Mucosa of descending colon (tissue), 3 donors: Measurements from ENCODE around the gene MT2A. TPM values are rescaled to one million over a fixed set of nuclear protein-coding genes. Genes with fewer than 3 reads are reported as not detected.

Experiments used
- ATAC-seq: fragments of 200-7000 bp; cut with Tn5 transposase; one replicate; pipeline ENCODE4 v1.9.1; 2020; ENCODE audit warnings: mild to moderate bottlenecking, moderate library complexity
- DNase-seq, 3 donors: peaks; one replicate each; pipeline ENCODE4 v3.0.0-alpha.2; 2020
- H3K36me3 ChIP-seq: fragments of 200-600 bp; one replicate; pipeline ENCODE4 v1.8.0; 2021; ENCODE audit warnings: low read depth, mild to moderate bottlenecking
- H3K4me1 ChIP-seq: fragments of 200-600 bp; one replicate; pipeline ENCODE4 v1.8.0; 2021; ENCODE audit warnings: low read depth, mild to moderate bottlenecking
- H3K4me3 ChIP-seq: fragments of 200-600 bp; one replicate; pipeline ENCODE4 v1.8.0; 2021; ENCODE audit warnings: mild to moderate bottlenecking
- H3K9me3 ChIP-seq: fragments of 200-600 bp; one replicate; pipeline ENCODE4 v1.8.0; 2021; ENCODE audit warnings: mild to moderate bottlenecking
- CTCF ChIP-seq: fragments of 200-600 bp; IDR thresholded peaks from one replicate; pipeline ENCODE4 v1.8.0; 2022; ENCODE audit warnings: antibody characterized with exemption, mild to moderate bottlenecking
- intact Hi-C, 2 donors: fragments of 100-400 bp; cut with DNase I in 1 of 2; cut with micrococcal nuclease in 1 of 2; formaldehyde crosslinking; loops; one replicate each; pipeline versions ENCODE4 v1.11.0 to v1.11.1; 2022; cut with DNase I, micrococcal nuclease
- total RNA-seq, 3 donors: library from RNA; stranded (reverse); fragmentation: NEBNext Ultra II Directional in 2 of 3; extraction: Animal tissue kit (Norgen Biotek cat#: 25700) in 2 of 3; gene quantifications; one replicate each; pipeline versions ENCODE4 v1.2.1 to v1.2.4, GENCODE V29; 2021 to 2023
- donor health status: DM: no; HTN: no; CAD: no; lungs with moderate emphysema.
- donor health status: DM: no; HTN: no; CAD: no.
- donor health status: DM: no; HTN: yes; CAD: no.

The MT2A gene
- total RNA-seq, 3 donors from 2014 or later = 100.0 to 211 (median 206) TPM

DNA sequence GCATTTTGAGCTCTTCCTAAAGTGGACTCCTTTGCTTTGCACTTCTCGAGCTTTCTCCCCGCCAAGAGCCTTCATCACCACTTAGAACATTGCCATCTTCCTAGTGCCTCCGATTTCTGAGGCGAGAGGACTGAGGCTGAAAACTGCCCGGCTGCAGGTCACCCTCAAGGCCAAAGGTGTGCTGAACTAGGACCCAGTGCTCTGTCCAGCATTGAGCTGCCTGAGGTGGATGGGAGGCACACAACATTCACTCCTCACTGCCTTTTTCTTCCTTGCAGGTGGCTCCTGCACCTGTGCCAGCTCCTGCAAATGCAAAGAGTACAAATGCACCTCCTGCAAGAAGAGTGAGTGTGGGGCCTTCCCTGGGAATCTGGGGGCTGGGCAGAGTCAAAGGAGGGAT lies 35.4 kb downstream of the MT2A start:
- no peaks in the 10 kb centered on the region for H3K36me3 ChIP-seq
- no peak for TF ChIP-seq CTCF
- no peaks in the 10 kb centered on the region for H3K9me3 ChIP-seq
- intact Hi-C loops = no loop called here
- H3K4me1 ChIP-seq = peaks cover 28% of the 10 kb centered on the region
- H3K4me3 ChIP-seq = no peak overlapping the region
- ATAC-seq (no peak), DNase-seq (peak in 1 of 3 donors; percentile 25)

DNA sequence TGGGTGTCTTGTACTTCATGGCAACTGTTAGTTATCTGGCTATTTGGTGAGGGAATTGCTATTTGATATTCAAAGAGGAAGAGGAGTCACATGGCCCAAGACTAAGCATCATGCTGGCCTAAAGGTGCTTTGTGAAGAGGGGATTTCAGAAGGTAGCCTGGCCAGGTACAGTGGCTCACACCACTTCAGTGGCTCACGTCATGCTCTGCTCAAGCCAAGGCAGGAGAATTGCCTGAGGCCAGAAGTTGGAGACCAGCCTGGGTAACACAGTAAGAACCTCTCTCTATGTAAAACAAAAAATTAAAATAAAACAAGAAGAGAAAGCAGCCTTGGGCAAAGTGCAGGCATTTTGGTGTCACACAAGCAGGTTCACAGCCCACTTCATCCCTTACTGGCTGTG lies 36.9 kb downstream of the MT2A start:
- Histone ChIP-seq H3K36me3 (no peaks in the 10 kb centered on the region), H3K4me3 (no peak overlapping the region), H3K9me3 (no peaks in the 10 kb centered on the region), H3K4me1 (peaks cover 24% of the 10 kb centered on the region)
- DNase-seq (no peak), ATAC-seq (no peak)
- TF ChIP-seq CTCF = no peak
- intact Hi-C loops = no loop called here

GRCh38 chr16:56645838-56646237 lies 37.5 kb downstream of the MT2A start:
- no peaks in the 10 kb centered on the region for H3K36me3 ChIP-seq
- intact Hi-C loops = no loop called here
- H3K4me3 ChIP-seq = no peak overlapping the region

DNA sequence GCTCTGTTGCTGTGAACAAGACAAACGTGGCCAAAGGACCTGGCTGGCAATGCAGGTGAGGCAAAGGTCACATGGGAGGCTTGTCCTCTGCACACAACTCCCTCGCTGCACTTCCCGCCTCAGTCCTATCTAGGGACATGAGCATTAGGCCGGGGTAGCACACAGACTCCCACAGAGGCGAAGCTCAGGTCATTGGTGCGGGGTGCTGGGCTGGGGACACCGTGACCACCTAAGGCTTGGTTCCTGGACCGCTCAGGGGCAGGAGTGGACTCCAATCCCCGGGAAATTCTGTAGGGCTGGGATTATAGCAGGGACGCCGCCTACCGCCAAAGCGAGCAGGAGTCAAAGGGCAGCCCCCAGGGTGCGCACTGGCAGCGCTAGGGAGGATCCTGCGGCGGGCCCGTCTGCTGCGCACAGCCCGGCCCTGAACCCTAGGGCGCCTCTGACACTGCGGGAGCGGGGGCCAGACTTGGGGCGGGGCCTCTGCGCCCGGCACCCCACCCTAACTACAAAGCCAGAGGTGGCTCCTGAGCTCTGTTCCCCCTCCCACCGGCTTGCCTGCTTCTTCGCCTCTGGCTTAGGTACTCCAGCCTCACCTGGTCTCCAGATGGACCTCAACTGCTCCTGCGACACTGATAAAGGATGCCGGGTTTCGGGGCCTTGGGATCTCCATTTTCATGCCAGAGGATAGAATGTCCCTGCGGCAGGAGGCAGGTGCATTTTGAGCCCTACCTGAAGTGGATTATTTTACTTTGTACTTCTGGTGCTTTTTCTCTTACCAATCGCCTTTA lies 39.5 kb downstream of the MT2A start:
- intact Hi-C loops = no loop called here
- Histone ChIP-seq H3K9me3 (no peaks in the 10 kb centered on the region), H3K4me1 (peaks cover 24% of the 10 kb centered on the region), H3K36me3 (no peaks in the 10 kb centered on the region), H3K4me3 (no peak overlapping the region)
- no peak for TF ChIP-seq CTCF
- peak; percentile 71 to 75 (median 72) for DNase-seq
- ATAC-seq = peak; percentile 65

More at GRCh38 chr16:56645838-56646237, 37.5 kb downstream of the MT2A start:
- Histone ChIP-seq H3K9me3 (no peaks in the 10 kb centered on the region), H3K4me1 (peaks cover 24% of the 10 kb centered on the region)
- no peak for DNase-seq
- TF ChIP-seq CTCF = no peak
- ATAC-seq = no peak

DNA sequence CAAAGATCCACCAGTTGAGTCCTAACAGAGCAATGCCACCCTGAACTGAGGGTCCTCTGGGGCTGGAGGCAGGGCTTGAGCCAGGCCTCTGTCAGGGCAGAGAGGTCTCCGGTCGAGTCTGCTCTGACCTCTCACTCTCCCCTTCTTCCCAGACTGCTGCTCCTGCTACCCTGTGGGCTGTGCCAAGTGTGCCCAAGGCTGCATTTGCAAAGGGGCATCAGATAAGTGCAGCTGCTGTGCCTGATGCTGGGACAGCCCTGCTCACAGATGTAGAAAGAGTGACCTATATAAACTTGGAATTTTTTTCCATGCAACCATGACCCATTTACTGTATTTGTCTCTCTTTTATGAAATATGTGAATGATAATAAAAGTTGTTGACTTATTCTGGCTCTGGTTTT lies 40.9 kb downstream of the MT2A start:
- DNase-seq (no peak), ATAC-seq (no peak)
- no peak for TF ChIP-seq CTCF
- peaks cover 11% of the 10 kb centered on the region for H3K4me1 ChIP-seq
- H3K9me3 ChIP-seq = no peaks in the 10 kb centered on the region
- H3K4me3 ChIP-seq = no peak overlapping the region
- H3K36me3 ChIP-seq = no peaks in the 10 kb centered on the region
- intact Hi-C loops = no loop called here
